Measurements from ENCODE around the gene PRKAR2B. TPM values are rescaled to one million over a fixed set of nuclear protein-coding genes. Genes with fewer than 3 reads are reported as not detected.
A peak's percentile ranks its signal among the peaks of the same experiment; 100 is the strongest.
"Not testable (repeated sequence)": the region's sequence is repeated elsewhere in the genome, so short reads cannot be mapped to it uniquely, and the experiment has no call there.

PRKAR2B gene
- total RNA-seq, 2 donors from 2014 or later, result 1.1 to 1.6 TPM

DNA sequence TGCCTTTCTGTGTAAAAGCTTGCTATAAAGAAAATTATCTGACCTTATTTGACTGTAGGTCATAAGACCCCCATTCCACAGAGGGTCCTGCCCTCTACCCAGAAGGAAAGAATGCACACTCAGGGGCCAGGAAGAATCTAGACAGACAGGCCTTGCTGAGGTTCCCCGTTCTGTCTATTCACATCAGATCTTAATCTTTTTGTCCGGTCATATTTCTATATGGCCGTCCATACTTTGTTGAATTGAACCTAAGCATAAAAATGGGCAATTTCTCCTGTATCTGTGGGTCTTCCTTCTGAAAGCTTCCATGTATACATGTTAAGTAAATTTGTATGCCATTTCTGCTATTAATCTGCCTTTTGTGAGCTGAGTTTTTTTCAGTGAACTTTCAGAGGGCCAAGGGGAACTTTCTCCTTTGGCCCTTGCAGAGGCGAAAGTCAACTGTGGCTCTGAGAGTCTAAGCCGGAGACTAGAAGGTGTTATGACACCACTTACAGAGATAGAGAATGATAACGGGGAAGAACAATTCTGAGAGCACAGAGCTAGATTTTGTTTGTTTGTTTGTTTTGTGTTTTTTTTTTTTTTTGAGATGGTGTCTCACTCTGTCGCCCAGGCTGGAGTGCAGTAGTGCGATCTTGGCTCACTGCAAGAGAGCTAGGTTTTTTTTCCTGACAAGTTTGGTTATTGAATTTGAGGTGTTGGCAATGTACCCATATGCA, 11.6 kb upstream of the PRKAR2B start:
- Mint-ChIP-seq H3K9me3 (peaks cover 2 to 3% of the 10 kb centered on the region in 2 donors), H3K36me3 (ENCODE audit: insufficient read depth in 2 of 2) (no peaks in the 10 kb centered on the region), H3K27me3 (ENCODE audit: low read depth) (peaks cover 20% of the 10 kb centered on the region), H3K4me3 (no peak overlapping the region), H3K4me1 (ENCODE audit: low read depth) (no peaks in the 10 kb centered on the region), H3K27ac (no peak overlapping the region)
- ATAC-seq (replicated peaks in 1 of 2) (no peak), DNase-seq (no peak)

DNA sequence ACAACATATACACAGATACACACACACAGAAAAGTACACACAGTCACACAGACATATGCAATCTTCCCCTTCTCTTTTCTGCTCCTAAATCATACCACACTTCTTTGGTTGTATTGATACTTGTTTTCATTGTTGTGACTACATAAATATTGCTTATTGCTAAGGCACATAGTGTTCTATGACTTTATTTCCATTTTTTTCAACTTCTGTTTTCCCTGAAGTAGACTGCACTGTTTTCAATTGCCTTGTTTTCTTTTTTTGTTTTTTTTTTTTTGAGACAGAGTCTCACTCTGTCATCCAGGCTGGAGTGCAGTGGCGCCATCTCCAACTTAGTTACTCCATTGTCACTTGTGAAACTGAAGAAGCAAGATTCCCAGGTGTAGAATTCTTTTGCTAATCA, 10.0 kb upstream of the PRKAR2B start:
- DNase-seq (no peak), ATAC-seq (replicated peaks in 1 of 2) (no peak)
- H3K4me3 Mint-ChIP-seq, result no peak overlapping the region
- H3K27ac Mint-ChIP-seq, result no peak overlapping the region
- no peaks in the 10 kb centered on the region for H3K4me1 Mint-ChIP-seq (ENCODE audit: low read depth)
- no peaks in the 10 kb centered on the region for H3K36me3 Mint-ChIP-seq (ENCODE audit: insufficient read depth in 2 of 2)
- peaks cover 20% of the 10 kb centered on the region for H3K27me3 Mint-ChIP-seq (ENCODE audit: low read depth)
- peaks cover 2 to 3% of the 10 kb centered on the region in 2 donors for H3K9me3 Mint-ChIP-seq

DNA sequence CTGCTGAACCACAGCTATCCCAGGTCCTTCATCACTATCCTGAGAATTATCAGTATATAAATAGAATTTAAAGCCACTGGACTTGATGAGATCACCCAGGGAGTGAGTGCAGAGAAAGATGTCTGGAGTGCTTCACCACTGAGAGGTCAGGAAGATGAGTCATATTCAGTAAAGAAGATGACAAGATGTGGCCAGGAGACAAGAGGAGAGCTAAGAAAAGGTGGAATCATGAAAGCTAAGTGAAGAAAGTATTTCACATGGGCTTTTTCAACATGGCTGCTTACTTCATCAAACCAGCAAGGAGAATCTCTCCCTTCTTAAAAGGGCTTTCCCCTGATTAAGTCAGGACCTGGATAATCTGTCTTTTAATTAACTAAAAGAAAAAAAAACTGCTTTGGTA, 9.1 kb upstream of the PRKAR2B start:
- Mint-ChIP-seq H3K4me1 (ENCODE audit: low read depth) (no peaks in the 10 kb centered on the region), H3K36me3 (ENCODE audit: insufficient read depth in 2 of 2) (no peaks in the 10 kb centered on the region), H3K4me3 (no peak overlapping the region), H3K27me3 (ENCODE audit: low read depth) (peaks cover 20% of the 10 kb centered on the region), H3K27ac (no peak overlapping the region), H3K9me3 (peaks cover 2 to 3% of the 10 kb centered on the region in 2 donors)
- DNase-seq, result no peak
- ATAC-seq (replicated peaks in 1 of 2), result no peak

DNA sequence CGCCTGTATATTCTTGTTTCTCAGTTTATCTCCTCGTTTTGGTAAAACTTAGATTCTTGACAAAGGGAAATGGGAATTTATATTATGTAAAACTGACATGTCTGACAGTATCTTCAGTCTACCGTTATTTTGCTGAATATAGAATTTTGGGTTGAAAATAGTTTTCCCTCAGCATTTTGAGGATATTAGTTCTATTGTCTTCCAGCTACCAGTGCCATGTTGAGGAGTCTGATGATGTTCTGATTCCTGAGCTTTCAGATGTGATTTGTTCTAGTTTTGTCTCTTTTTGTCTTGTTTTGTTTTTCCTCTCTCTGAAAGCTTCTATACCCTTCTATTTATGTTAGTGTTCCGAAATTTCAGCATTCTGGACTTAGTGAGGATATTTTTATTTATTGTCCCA, 8.0 kb upstream of the PRKAR2B start:
- DNase-seq (no peak), ATAC-seq (replicated peaks in 1 of 2) (no peak)
- H3K4me1 Mint-ChIP-seq (ENCODE audit: low read depth), result no peaks in the 10 kb centered on the region
- peaks cover 2 to 3% of the 10 kb centered on the region in 2 donors for H3K9me3 Mint-ChIP-seq
- peaks cover 20% of the 10 kb centered on the region for H3K27me3 Mint-ChIP-seq (ENCODE audit: low read depth)
- H3K27ac Mint-ChIP-seq, result no peak overlapping the region
- no peak overlapping the region for H3K4me3 Mint-ChIP-seq
- H3K36me3 Mint-ChIP-seq (ENCODE audit: insufficient read depth in 2 of 2), result no peaks in the 10 kb centered on the region

DNA sequence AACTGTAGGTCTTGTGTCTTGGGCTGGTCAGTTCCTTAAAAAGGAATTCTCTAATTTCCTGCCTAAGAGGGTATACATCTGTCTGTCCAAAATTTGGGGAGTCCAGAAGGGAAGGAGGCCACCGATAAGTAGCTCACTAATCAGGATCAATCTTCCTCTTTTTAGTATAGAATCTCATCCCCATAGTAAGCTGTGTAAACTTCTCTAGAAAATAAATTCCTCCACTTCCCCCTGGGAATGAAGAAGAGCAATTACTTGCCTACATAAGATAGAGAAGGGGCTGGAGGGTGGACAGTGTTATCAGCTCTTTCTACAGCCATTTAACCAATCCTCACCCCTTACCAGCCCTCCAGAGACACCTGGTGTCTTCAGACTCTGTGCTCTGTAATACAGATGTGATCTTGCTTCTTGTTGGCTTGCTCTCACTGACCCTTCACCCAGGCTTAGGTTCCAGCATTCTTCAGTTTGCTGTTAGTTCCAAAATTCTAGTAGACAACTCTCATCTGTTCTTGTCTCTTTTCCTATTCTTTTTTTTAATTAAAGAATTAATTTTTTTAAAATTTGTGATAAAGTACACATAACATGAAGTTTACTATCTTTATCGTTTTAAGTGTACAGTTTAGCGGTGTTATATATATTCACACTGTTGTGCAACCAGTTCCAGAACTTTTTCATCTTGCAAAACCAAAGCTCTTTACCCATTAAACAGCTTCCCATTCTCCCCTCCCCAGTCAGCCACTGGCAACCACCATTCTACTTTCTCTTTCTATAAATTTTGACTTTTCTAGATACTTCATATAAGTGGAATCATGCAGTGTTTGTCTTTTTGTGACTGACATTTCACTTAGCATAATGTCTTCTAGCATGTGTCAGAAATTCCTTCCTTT, 6.5 kb upstream of the PRKAR2B start:
- no peak overlapping the region for H3K27ac Mint-ChIP-seq
- no peak for DNase-seq
- no peak for ATAC-seq (replicated peaks in 1 of 2)
- H3K27me3 Mint-ChIP-seq (ENCODE audit: low read depth), result peaks cover 16% of the 10 kb centered on the region
- H3K36me3 Mint-ChIP-seq (ENCODE audit: insufficient read depth in 2 of 2), result no peaks in the 10 kb centered on the region
- H3K9me3 Mint-ChIP-seq, result peaks cover 2 to 3% of the 10 kb centered on the region in 2 donors
- no peak overlapping the region for H3K4me3 Mint-ChIP-seq
- no peaks in the 10 kb centered on the region for H3K4me1 Mint-ChIP-seq (ENCODE audit: low read depth)

DNA sequence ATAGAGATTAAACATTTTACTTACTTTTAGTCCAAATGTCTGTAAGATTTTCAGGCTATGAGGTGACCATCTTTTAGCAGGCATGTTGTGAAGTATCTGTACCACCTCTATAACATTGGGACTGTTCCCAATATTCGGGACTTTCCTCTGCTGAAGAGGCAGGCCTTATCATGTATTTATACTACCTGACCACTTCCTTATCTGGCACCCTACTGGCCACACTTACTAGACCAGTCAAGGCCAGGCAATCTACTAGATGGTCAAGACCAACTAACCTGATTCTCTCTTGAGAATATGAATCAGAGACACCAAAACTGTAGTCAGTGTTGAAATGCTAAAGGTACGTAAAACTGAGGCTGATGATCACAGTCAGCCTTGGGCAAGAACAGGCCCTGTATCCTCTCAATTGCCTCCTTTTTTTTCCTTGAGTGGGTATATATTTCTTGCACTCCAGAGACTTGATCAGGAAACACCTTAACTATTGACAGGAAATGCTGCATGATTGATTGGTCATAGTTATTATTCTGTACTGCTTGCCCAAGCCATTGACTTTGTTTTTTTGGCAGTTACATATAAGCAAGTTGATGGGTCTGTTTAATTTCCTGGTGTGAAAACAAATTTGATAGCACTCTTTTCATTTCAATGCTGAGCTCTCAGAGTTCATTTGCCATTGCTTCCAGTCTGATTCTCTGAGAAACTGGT, 5.2 kb upstream of the PRKAR2B start:
- Mint-ChIP-seq H3K27ac (no peak overlapping the region), H3K4me3 (no peak overlapping the region), H3K27me3 (ENCODE audit: low read depth) (peaks cover 13% of the 10 kb centered on the region), H3K9me3 (peaks cover 2 to 3% of the 10 kb centered on the region in 2 donors), H3K36me3 (ENCODE audit: insufficient read depth in 2 of 2) (no peaks in the 10 kb centered on the region), H3K4me1 (ENCODE audit: low read depth) (no peaks in the 10 kb centered on the region)
- ATAC-seq (replicated peaks in 1 of 2), result no peak
- DNase-seq, result no peak

DNA sequence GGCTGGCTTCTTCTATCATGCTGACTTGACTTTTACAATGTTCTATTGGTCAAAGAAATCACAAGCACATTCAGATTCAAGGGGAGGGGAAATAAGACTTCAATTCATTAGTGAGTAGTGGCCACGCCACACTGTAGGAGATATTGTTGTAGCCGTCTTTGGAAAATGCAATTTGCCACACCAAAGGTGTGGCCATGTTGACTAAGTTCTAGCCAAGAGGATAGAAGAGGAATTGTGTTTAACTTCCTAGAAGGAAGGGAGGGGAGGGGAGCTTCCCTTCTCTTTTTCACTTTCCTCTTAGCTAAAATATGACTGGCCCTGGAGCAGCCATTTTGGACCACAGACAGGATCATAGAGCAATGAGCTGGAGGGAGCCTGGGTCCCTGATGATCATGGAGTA, 3.4 kb upstream of the PRKAR2B start:
- ATAC-seq (replicated peaks in 1 of 2), result no peak
- no peak for DNase-seq
- Mint-ChIP-seq H3K36me3 (ENCODE audit: insufficient read depth in 2 of 2) (peaks cover 0 to 2% of the 10 kb centered on the region in 2 donors), H3K27ac (no peak overlapping the region), H3K4me1 (ENCODE audit: low read depth) (peaks cover 10% of the 10 kb centered on the region), H3K9me3 (peaks cover 2 to 3% of the 10 kb centered on the region in 2 donors), H3K27me3 (ENCODE audit: low read depth) (peaks cover 25% of the 10 kb centered on the region), H3K4me3 (no peak overlapping the region)

DNA sequence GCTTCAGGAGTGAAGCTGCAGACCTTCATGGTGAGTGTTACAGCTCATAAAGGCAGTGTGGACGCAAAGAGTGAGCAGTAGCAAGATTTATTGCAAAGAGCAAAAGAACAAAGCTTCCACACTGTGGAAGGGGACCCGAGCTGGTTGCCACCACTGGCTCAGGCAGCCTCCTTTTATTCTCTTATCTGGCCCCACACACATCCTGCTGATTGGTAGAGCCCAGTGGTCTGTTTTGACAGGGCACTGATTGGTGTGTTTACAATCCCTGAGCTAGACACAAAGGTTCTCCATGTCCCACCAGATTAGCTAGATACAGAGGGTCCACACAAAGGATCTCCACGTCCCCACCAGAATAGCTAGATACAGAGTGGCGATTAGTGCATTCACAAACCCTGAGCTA, 2.7 kb upstream of the PRKAR2B start:
- peaks cover 26% of the 10 kb centered on the region for H3K27me3 Mint-ChIP-seq (ENCODE audit: low read depth)
- not testable (repeated sequence) for H3K9me3 Mint-ChIP-seq; DNase-seq; H3K4me1 Mint-ChIP-seq (ENCODE audit: low read depth); ATAC-seq (replicated peaks in 1 of 2); H3K27ac Mint-ChIP-seq; H3K36me3 Mint-ChIP-seq (ENCODE audit: insufficient read depth in 2 of 2); H3K4me3 Mint-ChIP-seq

DNA sequence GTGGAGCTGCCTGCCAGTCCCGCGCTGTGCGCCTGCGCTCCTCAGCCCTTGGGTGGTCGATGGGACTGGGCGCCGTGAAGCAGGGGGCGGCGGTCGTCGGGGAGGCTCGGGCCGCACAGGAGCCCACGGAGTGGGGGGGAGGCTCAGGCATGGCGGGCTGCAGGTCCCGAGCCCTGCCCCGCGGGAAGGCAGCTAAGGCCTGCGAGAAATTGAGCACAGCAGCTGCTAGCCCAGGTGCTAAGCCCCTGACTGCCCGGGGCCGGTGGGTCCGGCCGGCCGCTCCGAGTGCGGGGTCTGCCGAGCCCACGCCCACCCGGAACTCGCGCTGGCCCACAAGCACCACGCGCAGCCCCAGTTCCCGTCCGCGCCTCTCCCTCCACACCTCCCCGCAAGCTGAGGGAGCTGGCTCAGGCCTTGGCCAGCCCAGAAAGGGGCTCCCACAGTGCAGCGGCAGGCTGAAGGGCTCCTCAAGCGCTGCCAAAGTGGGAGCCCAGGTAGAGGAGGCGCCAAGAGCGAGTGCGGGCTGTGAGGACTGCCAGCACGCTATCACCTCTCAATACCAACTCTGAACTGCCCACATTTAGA, 2.1 kb upstream of the PRKAR2B start:
- not testable (repeated sequence) for H3K27ac Mint-ChIP-seq; H3K4me1 Mint-ChIP-seq (ENCODE audit: low read depth); H3K4me3 Mint-ChIP-seq

DNA sequence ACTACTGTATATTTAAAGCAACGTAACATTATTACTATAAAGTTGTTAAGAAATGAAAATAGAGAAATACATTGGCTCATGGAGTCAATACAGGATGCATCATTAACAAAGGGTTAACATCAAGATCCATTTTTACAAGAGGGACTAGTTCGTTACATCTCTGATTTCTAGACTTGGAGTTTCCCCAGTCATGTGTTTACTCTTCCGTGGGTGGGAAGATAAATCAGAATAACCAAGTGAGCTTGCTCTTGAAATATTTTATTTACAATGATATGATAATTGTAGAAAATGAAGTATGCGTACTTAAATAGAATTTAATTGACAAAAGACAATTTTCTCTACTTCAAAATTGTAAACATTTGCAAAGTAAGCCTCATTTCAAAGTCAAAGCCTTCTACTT, 1.0 kb upstream of the PRKAR2B start:
- no peaks in the 10 kb centered on the region for H3K9me3 Mint-ChIP-seq
- H3K36me3 Mint-ChIP-seq (ENCODE audit: insufficient read depth in 2 of 2), result peaks cover 0 to 2% of the 10 kb centered on the region in 2 donors
- peak overlapping the region; percentile 74 for H3K4me3 Mint-ChIP-seq
- H3K27ac Mint-ChIP-seq, result peak overlapping the region; percentile 3
- peaks cover 10% of the 10 kb centered on the region for H3K4me1 Mint-ChIP-seq (ENCODE audit: low read depth)
- DNase-seq (no peak), ATAC-seq (replicated peaks in 1 of 2) (no peak)
- peaks cover 41% of the 10 kb centered on the region for H3K27me3 Mint-ChIP-seq (ENCODE audit: low read depth)

More for the DNA sequence above, 2.1 kb upstream of the PRKAR2B start:
- peaks cover 31% of the 10 kb centered on the region for H3K27me3 Mint-ChIP-seq (ENCODE audit: low read depth)
- H3K36me3 Mint-ChIP-seq (ENCODE audit: insufficient read depth in 2 of 2); ATAC-seq (replicated peaks in 1 of 2); H3K9me3 Mint-ChIP-seq; DNase-seq: not testable (repeated sequence)

DNA sequence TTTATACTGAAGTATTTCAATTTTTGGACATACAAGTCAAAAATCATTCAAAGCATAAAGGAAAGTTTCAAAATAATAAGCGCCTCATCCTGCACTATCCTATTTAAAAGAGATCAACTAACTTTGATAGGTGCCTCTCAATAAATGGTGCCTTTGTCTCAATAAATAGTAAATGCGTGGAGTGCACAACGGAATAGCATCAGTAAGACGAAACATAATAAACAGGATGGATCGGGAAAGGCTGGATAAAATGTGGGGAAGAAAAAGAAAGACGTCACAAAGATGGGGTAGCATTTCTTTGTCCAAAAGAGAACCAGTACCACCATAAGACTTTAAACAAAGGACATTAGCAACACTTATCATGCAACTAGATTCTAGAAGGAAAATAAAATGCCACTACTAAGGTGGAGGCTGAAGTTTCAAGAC, 571 bp upstream of the PRKAR2B start:
- peaks cover 46% of the 10 kb centered on the region for H3K27me3 Mint-ChIP-seq (ENCODE audit: low read depth)
- H3K27ac Mint-ChIP-seq, result peak overlapping the region; percentile 3
- no peaks in the 10 kb centered on the region for H3K9me3 Mint-ChIP-seq
- ATAC-seq (replicated peaks in 1 of 2) (no peak), DNase-seq (no peak)
- H3K4me3 Mint-ChIP-seq, result peak overlapping the region; percentile 74
- H3K36me3 Mint-ChIP-seq (ENCODE audit: insufficient read depth in 2 of 2), result peaks cover 0 to 2% of the 10 kb centered on the region in 2 donors
- H3K4me1 Mint-ChIP-seq (ENCODE audit: low read depth), result peaks cover 10% of the 10 kb centered on the region

DNA sequence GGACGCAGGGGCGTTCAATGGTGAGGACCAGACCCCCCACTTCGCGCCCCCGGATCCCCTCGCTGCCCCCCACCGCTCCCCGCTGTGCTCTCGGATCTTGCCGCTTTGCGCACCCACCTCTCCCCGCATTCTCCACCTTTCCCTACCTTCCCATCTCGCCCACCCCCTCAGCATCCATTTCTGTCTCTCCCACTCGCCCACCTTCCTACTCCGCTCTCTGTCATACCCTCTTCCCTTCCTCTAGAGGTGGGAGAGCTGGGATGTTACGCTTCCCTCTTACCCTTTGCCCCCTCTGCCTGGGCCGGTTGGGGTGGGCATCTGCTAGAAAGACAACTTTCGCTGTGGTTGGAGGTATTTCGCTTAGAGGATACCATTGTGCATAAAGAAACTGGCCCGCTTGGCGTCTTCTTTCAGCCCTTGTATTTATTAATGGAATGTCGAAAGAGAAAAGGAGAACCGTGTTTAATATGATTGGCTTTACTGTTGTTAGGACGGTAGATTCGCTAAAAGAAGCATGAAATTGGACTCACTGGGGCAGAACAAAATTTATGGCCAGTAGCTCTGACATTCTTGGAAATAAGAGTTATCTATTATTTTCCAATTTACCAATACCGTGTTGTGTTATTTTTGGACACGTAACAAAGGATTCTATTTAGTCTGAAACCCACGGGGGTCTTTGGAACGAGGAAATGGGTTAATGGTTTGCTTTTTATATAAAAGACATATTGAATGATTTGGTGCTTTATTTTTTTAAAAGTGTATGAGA, 873 bp downstream of the PRKAR2B start:
- ATAC-seq (replicated peaks in 1 of 2), result no peak
- Mint-ChIP-seq H3K36me3 (ENCODE audit: insufficient read depth in 2 of 2) (peaks cover 0 to 2% of the 10 kb centered on the region in 2 donors), H3K27ac (no peak overlapping the region)

More for the DNA sequence above, 873 bp downstream of the PRKAR2B start:
- H3K27me3 Mint-ChIP-seq (ENCODE audit: low read depth), result peaks cover 58% of the 10 kb centered on the region
- peaks cover 10% of the 10 kb centered on the region for H3K4me1 Mint-ChIP-seq (ENCODE audit: low read depth)
- peak overlapping the region; percentile 85 to 92 for H3K4me3 Mint-ChIP-seq
- H3K9me3 Mint-ChIP-seq, result no peaks in the 10 kb centered on the region
- DNase-seq, result no peak

Data from activated T-cell treated with anti-CD3 and anti-CD28 coated beads, Interleukin-2, amount 50 U/mL, for 72 hours (primary cell).